DND-41 (cell line): ENCODE measurements around the gene BMP4.

Source experiments
- CTCF ChIP-seq: IDR thresholded peaks from 2 replicates; pipeline ENCODE4 v1.5.1; 2012; ENCODE audit warnings: borderline replicate concordance, low read length, moderate library complexity, mild to moderate bottlenecking; ENCODE audit not compliant: poor library complexity, severe bottlenecking; ENCODE audit errors: extremely low read depth
- EZH2 ChIP-seq: IDR thresholded peaks from 3 replicates; pipeline ENCODE4 v1.6.1; 2012; ENCODE audit warnings: borderline replicate concordance, low read depth, mild to moderate bottlenecking, moderate library complexity, low read length, inconsistent platforms; ENCODE audit not compliant: severe bottlenecking

GRCh38 chr14:53954551-53955228 lies 1.9 kb downstream of the BMP4 start:
- TF ChIP-seq CTCF (no peak), EZH2 (no peak)
